GM20431 (cell line): Measurements from ENCODE around the gene ERC2.
"Not testable (repeated sequence)": the region's sequence is repeated elsewhere in the genome, so short reads cannot be mapped to it uniquely, and the experiment has no call there.

ENCODE experiments used
- in situ Hi-C: fragments of 300-500 bp; cut with MseI, MboI; formaldehyde crosslinking; loops from one replicate; pipeline ENCODE4 v1.15.0; 2020; ENCODE audit warnings: low sequenced_read_pairs; ENCODE audit not compliant: unreplicated experiment

ERC2 gene

GRCh38 chr3:56048331-56048730 is 419.9 kb downstream of the ERC2 start:
- in situ Hi-C loops, result no loop called here

GRCh38 chr3:56042326-56042951 is 425.8 kb downstream of the ERC2 start:
- in situ Hi-C loops, result no loop called here

GRCh38 chr3:56025326-56025725 is 442.9 kb downstream of the ERC2 start:
- in situ Hi-C loops, result no loop called here

- in situ Hi-C loops, result no loop called here
Observed at GRCh38 chr3:56023546-56023945, 444.7 kb downstream of the ERC2 start.

GRCh38 chr3:56022619-56023018 is 445.6 kb downstream of the ERC2 start:
- in situ Hi-C loops, result no loop called here

GRCh38 chr3:56019490-56020146 is 448.6 kb downstream of the ERC2 start:
- in situ Hi-C loops, result no loop called here

GRCh38 chr3:56015374-56015773 is 452.9 kb downstream of the ERC2 start:
- in situ Hi-C loops, result not testable (repeated sequence)

- in situ Hi-C loops, result no loop called here
Observed at GRCh38 chr3:56012721-56013120, 455.5 kb downstream of the ERC2 start.

- in situ Hi-C loops, result no loop called here
Observed at GRCh38 chr3:56005196-56005805, 463.0 kb downstream of the ERC2 start.

- in situ Hi-C loops, result no loop called here
Observed at GRCh38 chr3:56003129-56003528, 465.1 kb downstream of the ERC2 start.

GRCh38 chr3:56001991-56002390 is 466.3 kb downstream of the ERC2 start:
- in situ Hi-C loops, result no loop called here

- in situ Hi-C loops, result no loop called here
Observed at GRCh38 chr3:56001537-56001936, 466.7 kb downstream of the ERC2 start.

GRCh38 chr3:55989366-55989765 is 478.9 kb downstream of the ERC2 start:
- in situ Hi-C loops, result no loop called here

- in situ Hi-C loops, result no loop called here
Observed at GRCh38 chr3:55988905-55989304, 479.4 kb downstream of the ERC2 start.

- in situ Hi-C loops, result no loop called here
Observed at GRCh38 chr3:55984626-55985025, 483.6 kb downstream of the ERC2 start.

GRCh38 chr3:55978953-55979352 is 489.3 kb downstream of the ERC2 start:
- in situ Hi-C loops, result no loop called here

GRCh38 chr3:55974421-55975165 is 493.7 kb downstream of the ERC2 start:
- in situ Hi-C loops, result no loop called here

GRCh38 chr3:55969634-55970033 is 498.6 kb downstream of the ERC2 start:
- in situ Hi-C loops, result no loop called here

GRCh38 chr3:55968331-55968730 is 499.9 kb downstream of the ERC2 start:
- in situ Hi-C loops, result no loop called here

GRCh38 chr3:55966566-55966965 is 501.7 kb downstream of the ERC2 start:
- in situ Hi-C loops, result no loop called here

- in situ Hi-C loops, result no loop called here
Observed at GRCh38 chr3:55965776-55966175, 502.5 kb downstream of the ERC2 start.
